AG09319 (cell line): Measurements from ENCODE around the gene DBNDD1.

Experiments
- DNase-seq: peaks from one replicate; pipeline ENCODE4 v3.0.0-alpha.2; 2010; ENCODE audit warnings: low read depth; ENCODE audit errors: extremely low read depth
- CTCF ChIP-seq: IDR thresholded peaks from 2 replicates; pipeline ENCODE4 v1.5.1; 2011; ENCODE audit warnings: low read depth, mild to moderate bottlenecking, inconsistent platforms, low read length, moderate library complexity

Gene DBNDD1

GRCh38 chr16:90050969-90051368, 31.7 kb upstream of the DBNDD1 start:
- no peak for TF ChIP-seq CTCF
- DNase-seq = no peak

- DNase-seq = no peak
- TF ChIP-seq CTCF = no peak
Observed at GRCh38 chr16:90048737-90049330, 29.6 kb upstream of the DBNDD1 start.

GRCh38 chr16:90048347-90048722, 29.1 kb upstream of the DBNDD1 start:
- no peak for DNase-seq

GRCh38 chr16:90047714-90048346, 28.6 kb upstream of the DBNDD1 start:
- no peak for TF ChIP-seq CTCF
- DNase-seq = no peak

More at GRCh38 chr16:90048347-90048722, 29.1 kb upstream of the DBNDD1 start:
- TF ChIP-seq CTCF = no peak

GRCh38 chr16:90046971-90047713, 27.9 kb upstream of the DBNDD1 start:
- DNase-seq = no peak
- no peak for TF ChIP-seq CTCF

GRCh38 chr16:90046122-90046970, 27.1 kb upstream of the DBNDD1 start:
- no peak for TF ChIP-seq CTCF
- DNase-seq = no peak
